ENCODE results near the gene FARS2. TPM values are rescaled to one million over a fixed set of nuclear protein-coding genes. Genes with fewer than 3 reads are reported as not detected.

Gene FARS2
- total and polyA plus RNA-seq, 7 experiments from 2014 or later, result 16.2 to 28.1 (median 20.8) TPM

- Histone ChIP-seq H3K36me3 (ENCODE audit: control insufficient read depth in 2 of 3, insufficient read depth in 3 of 3, low read length in 3 of 3) (peaks cover 0 to 8% (median 0%) of the 10 kb centered on the region in 3 experiments), H3K9me3 (ENCODE audit: control insufficient read depth in 2 of 3, low read length in 3 of 3) (no peaks in the 10 kb centered on the region), H3K4me1 (ENCODE audit: control insufficient read depth in 2 of 2, insufficient read depth in 2 of 2, low read length in 2 of 2) (no peaks in the 10 kb centered on the region), H3K27ac (ENCODE audit: low read depth, low read length) (no peak overlapping the region), H3K4me3 (ENCODE audit: low read length) (no peak overlapping the region), H3K27me3 (ENCODE audit: control insufficient read depth in 2 of 2, insufficient read depth in 2 of 2, low read length in 2 of 2) (no peaks in the 10 kb centered on the region)
- no peak overlapping the region for H3K27ac Mint-ChIP-seq
- H3K36me3 Mint-ChIP-seq, result peaks cover 6 to 76% (median 58%) of the 10 kb centered on the region in 5 donors
- intact Hi-C loops (cut with micrococcal nuclease), result no loop called here
- no peaks in the 10 kb centered on the region for H3K27me3 Mint-ChIP-seq
- ChIA-PET POLR2A (no interaction called here), CTCF (no interaction called here)
- DNase-seq (no peak), ATAC-seq (no peak)
- H3K4me1 Mint-ChIP-seq, result peaks cover 0 to 3% (median 2%) of the 10 kb centered on the region in 7 donors
- peaks cover 2 to 22% (median 5%) of the 10 kb centered on the region in 11 donors for H3K9me3 Mint-ChIP-seq
- H3K4me3 Mint-ChIP-seq, result no peak overlapping the region
These were observed 172.0 kb downstream of the FARS2 start for GRCh38 chr6:5433324-5433723.

GRCh38 chr6:5435449-5435848, 174.1 kb downstream of the FARS2 start:
- intact Hi-C loops (cut with micrococcal nuclease), result no loop called here
- peaks cover 2 to 19% (median 13%) of the 10 kb centered on the region in 7 donors for H3K4me1 Mint-ChIP-seq

GRCh38 chr6:5438922-5439584, 177.7 kb downstream of the FARS2 start:
- Mint-ChIP-seq H3K36me3 (peaks cover 6 to 67% (median 46%) of the 10 kb centered on the region in 5 donors), H3K27me3 (no peaks in the 10 kb centered on the region), H3K4me1 (peaks cover 2 to 23% (median 16%) of the 10 kb centered on the region in 7 donors), H3K27ac (peak overlapping the region in 1 of 9 donors; percentile 14), H3K4me3 (peak overlapping the region in 1 of 10 donors; percentile 10), H3K9me3 (peaks cover 2 to 22% (median 5%) of the 10 kb centered on the region in 11 donors)
- DNase-seq (no peak), ATAC-seq (no peak)
- no peaks in the 10 kb centered on the region for H3K9me3 ChIP-seq (ENCODE audit: control insufficient read depth in 2 of 3, low read length in 3 of 3)
- H3K4me3 ChIP-seq (ENCODE audit: low read length), result no peak overlapping the region
- ChIA-PET POLR2A (no interaction called here), CTCF (interaction anchor here (0.5 to 0.6 kb wide), 2 partner anchors 939 to 1640 kb away, joined by 4 read pairs; no protein-coding TSS in a partner anchor)
- no peaks in the 10 kb centered on the region for H3K4me1 ChIP-seq (ENCODE audit: control insufficient read depth in 2 of 2, insufficient read depth in 2 of 2, low read length in 2 of 2)
- no peaks in the 10 kb centered on the region for H3K36me3 ChIP-seq (ENCODE audit: control insufficient read depth in 2 of 3, insufficient read depth in 3 of 3, low read length in 3 of 3)
- intact Hi-C loops (cut with micrococcal nuclease), result no loop called here
- H3K27me3 ChIP-seq (ENCODE audit: control insufficient read depth in 2 of 2, insufficient read depth in 2 of 2, low read length in 2 of 2), result no peaks in the 10 kb centered on the region
- H3K27ac ChIP-seq (ENCODE audit: low read depth, low read length), result no peak overlapping the region

More at GRCh38 chr6:5435449-5435848, 174.1 kb downstream of the FARS2 start:
- Histone ChIP-seq H3K36me3 (ENCODE audit: control insufficient read depth in 2 of 3, insufficient read depth in 3 of 3, low read length in 3 of 3) (peaks cover 0 to 8% (median 0%) of the 10 kb centered on the region in 3 experiments), H3K27ac (ENCODE audit: low read depth, low read length) (no peak overlapping the region), H3K9me3 (ENCODE audit: control insufficient read depth in 2 of 3, low read length in 3 of 3) (no peaks in the 10 kb centered on the region), H3K27me3 (ENCODE audit: control insufficient read depth in 2 of 2, insufficient read depth in 2 of 2, low read length in 2 of 2) (no peaks in the 10 kb centered on the region), H3K4me3 (ENCODE audit: low read length) (no peak overlapping the region), H3K4me1 (ENCODE audit: control insufficient read depth in 2 of 2, insufficient read depth in 2 of 2, low read length in 2 of 2) (no peaks in the 10 kb centered on the region)
- DNase-seq (no peak), ATAC-seq (no peak)
- H3K4me3 Mint-ChIP-seq, result no peak overlapping the region
- ChIA-PET POLR2A (no interaction called here), CTCF (no interaction called here)
- H3K9me3 Mint-ChIP-seq, result peaks cover 2 to 22% (median 5%) of the 10 kb centered on the region in 11 donors
- H3K27ac Mint-ChIP-seq, result no peak overlapping the region
- peaks cover 8 to 76% (median 66%) of the 10 kb centered on the region in 5 donors for H3K36me3 Mint-ChIP-seq
- H3K27me3 Mint-ChIP-seq, result no peaks in the 10 kb centered on the region

GRCh38 chr6:5439749-5440148, 178.4 kb downstream of the FARS2 start:
- peaks cover 6 to 62% (median 42%) of the 10 kb centered on the region in 5 donors for H3K36me3 Mint-ChIP-seq
- H3K4me1 Mint-ChIP-seq, result peaks cover 2 to 23% (median 16%) of the 10 kb centered on the region in 7 donors
- no peaks in the 10 kb centered on the region for H3K36me3 ChIP-seq (ENCODE audit: control insufficient read depth in 2 of 3, insufficient read depth in 3 of 3, low read length in 3 of 3)
- intact Hi-C loops (cut with micrococcal nuclease), result no loop called here
- peaks cover 2 to 22% (median 5%) of the 10 kb centered on the region in 11 donors for H3K9me3 Mint-ChIP-seq
- H3K27me3 ChIP-seq (ENCODE audit: control insufficient read depth in 2 of 2, insufficient read depth in 2 of 2, low read length in 2 of 2), result no peaks in the 10 kb centered on the region
- no peak overlapping the region for H3K4me3 ChIP-seq (ENCODE audit: low read length)
- H3K4me1 ChIP-seq (ENCODE audit: control insufficient read depth in 2 of 2, insufficient read depth in 2 of 2, low read length in 2 of 2), result no peaks in the 10 kb centered on the region
- no peaks in the 10 kb centered on the region for H3K27me3 Mint-ChIP-seq
- H3K27ac Mint-ChIP-seq, result peak overlapping the region in 2 of 9 donors; percentile 1 to 25
- ATAC-seq (no peak), DNase-seq (no peak)
- no peak overlapping the region for H3K27ac ChIP-seq (ENCODE audit: low read depth, low read length)
- CTCF ChIA-PET, result interaction anchor here (0.6 to 0.7 kb wide), 2 partner anchors 469 to 1639 kb away, joined by 3 to 4 read pairs; no protein-coding TSS in a partner anchor
- H3K4me3 Mint-ChIP-seq, result peak overlapping the region in 2 of 10 donors; percentile 1
- POLR2A ChIA-PET, result no interaction called here
- H3K9me3 ChIP-seq (ENCODE audit: control insufficient read depth in 2 of 3, low read length in 3 of 3), result no peaks in the 10 kb centered on the region

GRCh38 chr6:5442319-5442718, 181.0 kb downstream of the FARS2 start:
- DNase-seq, result no peak
- H3K4me3 ChIP-seq (ENCODE audit: low read length), result no peak overlapping the region
- Mint-ChIP-seq H3K27ac (no peak overlapping the region), H3K27me3 (no peaks in the 10 kb centered on the region), H3K4me3 (no peak overlapping the region), H3K36me3 (peaks cover 0 to 49% (median 24%) of the 10 kb centered on the region in 5 donors), H3K4me1 (peaks cover 2 to 28% (median 17%) of the 10 kb centered on the region in 7 donors), H3K9me3 (peaks cover 0 to 6% (median 0%) of the 10 kb centered on the region in 11 donors)
- ChIA-PET CTCF (interaction anchor here (0.7 kb wide), 1 partner anchor 560 kb away, joined by 3 read pairs; no protein-coding TSS in a partner anchor), POLR2A (no interaction called here)
- H3K27me3 ChIP-seq (ENCODE audit: control insufficient read depth in 2 of 2, insufficient read depth in 2 of 2, low read length in 2 of 2), result no peaks in the 10 kb centered on the region
- no peak overlapping the region for H3K27ac ChIP-seq (ENCODE audit: low read depth, low read length)
- no peaks in the 10 kb centered on the region for H3K4me1 ChIP-seq (ENCODE audit: control insufficient read depth in 2 of 2, insufficient read depth in 2 of 2, low read length in 2 of 2)
- no peaks in the 10 kb centered on the region for H3K36me3 ChIP-seq (ENCODE audit: control insufficient read depth in 2 of 3, insufficient read depth in 3 of 3, low read length in 3 of 3)
- intact Hi-C loops (cut with micrococcal nuclease), result no loop called here
- ATAC-seq, result no peak
- no peaks in the 10 kb centered on the region for H3K9me3 ChIP-seq (ENCODE audit: control insufficient read depth in 2 of 3, low read length in 3 of 3)

- no peak overlapping the region for H3K4me3 ChIP-seq (ENCODE audit: low read length)
- intact Hi-C loops (cut with micrococcal nuclease), result no loop called here
- H3K27me3 ChIP-seq (ENCODE audit: control insufficient read depth in 2 of 2, insufficient read depth in 2 of 2, low read length in 2 of 2), result no peaks in the 10 kb centered on the region
- Mint-ChIP-seq H3K4me1 (peaks cover 2 to 28% (median 18%) of the 10 kb centered on the region in 7 donors), H3K27ac (no peak overlapping the region), H3K27me3 (no peaks in the 10 kb centered on the region), H3K36me3 (peaks cover 0 to 47% (median 18%) of the 10 kb centered on the region in 5 donors), H3K9me3 (peaks cover 0 to under 1% (median 0%) of the 10 kb centered on the region in 11 donors), H3K4me3 (no peak overlapping the region)
- H3K27ac ChIP-seq (ENCODE audit: low read depth, low read length), result no peak overlapping the region
- H3K9me3 ChIP-seq (ENCODE audit: control insufficient read depth in 2 of 3, low read length in 3 of 3), result no peaks in the 10 kb centered on the region
- no peaks in the 10 kb centered on the region for H3K4me1 ChIP-seq (ENCODE audit: control insufficient read depth in 2 of 2, insufficient read depth in 2 of 2, low read length in 2 of 2)
- DNase-seq (no peak), ATAC-seq (no peak)
- no peaks in the 10 kb centered on the region for H3K36me3 ChIP-seq (ENCODE audit: control insufficient read depth in 2 of 3, insufficient read depth in 3 of 3, low read length in 3 of 3)
- POLR2A ChIA-PET, result interaction anchor here (0.6 kb wide), 1 partner anchor 20 kb away, joined by 3 read pairs; no protein-coding TSS in a partner anchor
- CTCF ChIA-PET, result interaction anchor here (0.7 kb wide), 1 partner anchor 559 kb away, joined by 3 read pairs; no protein-coding TSS in a partner anchor
These were observed 181.6 kb downstream of the FARS2 start for GRCh38 chr6:5442916-5443315.

Data from naive thymus-derived CD4-positive, alpha-beta T cell (primary cell).